K562 (cell line): ENCODE measurements around the gene CDC37. TPM values are rescaled to one million over a fixed set of nuclear protein-coding genes. Genes with fewer than 3 reads are reported as not detected.

Experiments
- CCNT2 ChIP-seq: IDR thresholded peaks from 2 replicates; pipeline ENCODE4 v1.6.1; 2011; ENCODE audit warnings: borderline replicate concordance, low read depth, mild to moderate bottlenecking, moderate library complexity, mixed read lengths, low read length; ENCODE audit not compliant: insufficient read length; ENCODE audit errors: extremely low read depth
- FOSL1 ChIP-seq: fragments of 200-800 bp; sonication (Bioruptor generic); conservative IDR thresholded peaks from 2 replicates; pipeline ENCODE4 v1.6.1; 2016; ENCODE audit warnings: missing genetic modification characterization, missing compliant biosample characterization
- GABPA ChIP-seq: fragments of 200-800 bp; sonication (Bioruptor generic); conservative IDR thresholded peaks from 2 replicates; pipeline ENCODE4 v1.6.1; 2016; ENCODE audit warnings: low read depth, missing genetic modification characterization, missing compliant biosample characterization
- KAT2B ChIP-seq: IDR thresholded peaks from one replicate; pipeline ENCODE4 v1.6.1; 2012; ENCODE audit warnings: low read depth, mild to moderate bottlenecking, control low read depth, inconsistent platforms, low read length, moderate library complexity
- MCM7 ChIP-seq, 2 experiments: fragments of 450-650 bp; IDR thresholded peaks; 2 replicates each; pipeline ENCODE4 v1.6.1; 2016 to 2018
- MED1 ChIP-seq: sonication (generic); formaldehyde crosslinking; IDR thresholded peaks from 2 replicates; pipeline ENCODE4 v1.8.1; 2023; ENCODE audit warnings: missing genetic modification reagents, borderline replicate concordance
- ZKSCAN1 ChIP-seq: fragments of 150-350 bp; IDR thresholded peaks from 2 replicates; pipeline ENCODE4 v1.6.1; 2016; ENCODE audit warnings: low read depth, low read length
- ZNF707 ChIP-seq: fragments of 250-450 bp; sonication (Bioruptor Pico); conservative IDR thresholded peaks from 2 replicates; pipeline ENCODE4 v1.8.0; 2022; ENCODE audit warnings: inconsistent platforms, mild to moderate bottlenecking, moderate library complexity
- polyA plus RNA-seq, 8 experiments: library from polyadenylated mRNA; depleted of rRNA in 4 of 8; stranded (reverse) in 5 of 8; unstranded in 3 of 8; fragments of >200 nt; fragmentation: Nextera tagmentation in 2 of 8; fragmentation: Illumina TruSeq in 1 of 8; extraction: Ambion mirVana in 2 of 8; extraction: Trizol in 1 of 8; gene quantifications; 2 replicates each; pipeline versions ENCODE4 v1.2.1 to v1.2.3, GENCODE V29; 2011 to 2014; ENCODE audit warnings: inconsistent platforms in 1 of 8, missing spikeins in 1 of 8
- total RNA-seq, 7 experiments: library from RNA; depleted of rRNA in 6 of 7; stranded (reverse); fragments of >200 nt in 6 of 7; fragmentation: Illumina TruSeq in 2 of 7; extraction: Trizol in 2 of 7; gene quantifications; 2 replicates each; pipeline versions ENCODE4 v1.2.1 to v1.2.3, GENCODE V29; 2011 to 2021; ENCODE audit warnings: low replicate concordance in 1 of 7
- TF ChIP-seq, protein P1 (sequence below): fragments of 450-650 bp; formaldehyde crosslinking; IDR thresholded peaks from 2 replicates; pipeline ENCODE4 v1.4.0; 2020; ENCODE audit warnings: mild to moderate bottlenecking, moderate library complexity
- TF ChIP-seq, protein P2 (sequence below): IDR thresholded peaks from 2 replicates; pipeline ENCODE4 v1.6.1; 2012; ENCODE audit warnings: low read depth, low read length, improper control_type of control experiment, borderline replicate concordance
- TF ChIP-seq, protein P3 (sequence below): fragments of 250-450 bp; sonication (Bioruptor Pico); IDR thresholded peaks from 2 replicates; pipeline ENCODE4 v1.5.0; 2021; ENCODE audit warnings: mild to moderate bottlenecking, moderate library complexity
- TF ChIP-seq, protein P4 (sequence below): fragments of 150-350 bp; conservative IDR thresholded peaks from 2 replicates; pipeline ENCODE4 v1.6.1; 2014; ENCODE audit warnings: low read length
- TF ChIP-seq, protein P5 (sequence below): sonication (generic); formaldehyde crosslinking; IDR thresholded peaks from 2 replicates; pipeline ENCODE4 v1.8.0; 2022; ENCODE audit warnings: mild to moderate bottlenecking, missing genetic modification reagents

The CDC37 gene
- total and polyA plus RNA-seq, 9 of the 15 experiments (the other 6 are each of a cell fraction or from before 2014, with no cell fraction given), result 6.6 to 538 (median 227) TPM

DNA sequence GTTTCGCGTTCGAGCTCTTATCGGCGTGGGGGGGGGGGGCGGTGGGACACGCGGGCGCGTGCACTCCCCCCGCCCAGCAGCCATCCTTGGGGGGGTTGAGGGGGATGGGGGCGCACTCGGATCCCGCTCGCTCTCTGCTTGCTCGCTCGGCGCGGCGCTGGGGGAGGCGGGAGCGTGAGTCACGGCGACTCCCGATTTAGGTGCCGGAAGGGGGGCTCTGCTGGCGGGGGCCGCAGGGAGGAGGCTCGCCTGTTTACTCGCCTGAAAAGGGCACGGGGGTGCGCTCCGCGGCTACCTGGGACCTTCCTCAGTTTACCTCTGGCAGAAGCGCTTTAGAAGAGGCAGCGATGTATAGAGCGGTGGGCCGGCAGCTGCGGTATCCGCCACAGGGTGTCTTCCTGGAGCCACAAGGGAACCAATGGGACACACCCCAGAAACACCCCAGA is 15.9 kb upstream of the CDC37 start (continued):
- TF ChIP-seq, protein P1, sequence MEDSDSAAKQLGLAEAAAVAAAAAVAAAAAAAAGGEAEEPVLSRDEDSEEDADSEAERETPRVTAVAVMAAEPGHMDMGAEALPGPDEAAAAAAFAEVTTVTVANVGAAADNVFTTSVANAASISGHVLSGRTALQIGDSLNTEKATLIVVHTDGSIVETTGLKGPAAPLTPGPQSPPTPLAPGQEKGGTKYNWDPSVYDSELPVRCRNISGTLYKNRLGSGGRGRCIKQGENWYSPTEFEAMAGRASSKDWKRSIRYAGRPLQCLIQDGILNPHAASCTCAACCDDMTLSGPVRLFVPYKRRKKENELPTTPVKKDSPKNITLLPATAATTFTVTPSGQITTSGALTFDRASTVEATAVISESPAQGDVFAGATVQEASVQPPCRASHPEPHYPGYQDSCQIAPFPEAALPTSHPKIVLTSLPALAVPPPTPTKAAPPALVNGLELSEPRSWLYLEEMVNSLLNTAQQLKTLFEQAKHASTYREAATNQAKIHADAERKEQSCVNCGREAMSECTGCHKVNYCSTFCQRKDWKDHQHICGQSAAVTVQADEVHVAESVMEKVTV (CRISPR knock-in tag), result no peak
- no peak for TF ChIP-seq MCM7 (IDR thresholded peaks at IDR 0.05)
- TF ChIP-seq, protein P2, sequence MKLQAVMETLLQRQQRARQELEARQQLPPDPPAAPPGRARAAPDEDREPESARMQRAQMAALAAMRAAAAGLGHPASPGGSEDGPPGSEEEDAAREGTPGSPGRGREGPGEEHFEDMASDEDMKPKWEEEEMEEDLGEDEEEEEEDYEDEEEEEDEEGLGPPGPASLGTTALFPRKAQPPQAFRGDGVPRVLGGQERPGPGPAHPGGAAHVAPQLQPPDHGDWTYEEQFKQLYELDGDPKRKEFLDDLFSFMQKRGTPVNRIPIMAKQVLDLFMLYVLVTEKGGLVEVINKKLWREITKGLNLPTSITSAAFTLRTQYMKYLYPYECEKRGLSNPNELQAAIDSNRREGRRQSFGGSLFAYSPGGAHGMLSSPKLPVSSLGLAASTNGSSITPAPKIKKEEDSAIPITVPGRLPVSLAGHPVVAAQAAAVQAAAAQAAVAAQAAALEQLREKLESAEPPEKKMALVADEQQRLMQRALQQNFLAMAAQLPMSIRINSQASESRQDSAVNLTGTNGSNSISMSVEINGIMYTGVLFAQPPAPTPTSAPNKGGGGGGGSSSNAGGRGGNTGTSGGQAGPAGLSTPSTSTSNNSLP, result no peak
- TF ChIP-seq KAT2B, result no peak
- no peak for TF ChIP-seq ZKSCAN1
- TF ChIP-seq MED1 (CRISPR knock-in tag), result no peak
- peak; percentile 57; the same call in 1 of the 2 replicates for TF ChIP-seq FOSL1 (tag)
- TF ChIP-seq, protein P3, sequence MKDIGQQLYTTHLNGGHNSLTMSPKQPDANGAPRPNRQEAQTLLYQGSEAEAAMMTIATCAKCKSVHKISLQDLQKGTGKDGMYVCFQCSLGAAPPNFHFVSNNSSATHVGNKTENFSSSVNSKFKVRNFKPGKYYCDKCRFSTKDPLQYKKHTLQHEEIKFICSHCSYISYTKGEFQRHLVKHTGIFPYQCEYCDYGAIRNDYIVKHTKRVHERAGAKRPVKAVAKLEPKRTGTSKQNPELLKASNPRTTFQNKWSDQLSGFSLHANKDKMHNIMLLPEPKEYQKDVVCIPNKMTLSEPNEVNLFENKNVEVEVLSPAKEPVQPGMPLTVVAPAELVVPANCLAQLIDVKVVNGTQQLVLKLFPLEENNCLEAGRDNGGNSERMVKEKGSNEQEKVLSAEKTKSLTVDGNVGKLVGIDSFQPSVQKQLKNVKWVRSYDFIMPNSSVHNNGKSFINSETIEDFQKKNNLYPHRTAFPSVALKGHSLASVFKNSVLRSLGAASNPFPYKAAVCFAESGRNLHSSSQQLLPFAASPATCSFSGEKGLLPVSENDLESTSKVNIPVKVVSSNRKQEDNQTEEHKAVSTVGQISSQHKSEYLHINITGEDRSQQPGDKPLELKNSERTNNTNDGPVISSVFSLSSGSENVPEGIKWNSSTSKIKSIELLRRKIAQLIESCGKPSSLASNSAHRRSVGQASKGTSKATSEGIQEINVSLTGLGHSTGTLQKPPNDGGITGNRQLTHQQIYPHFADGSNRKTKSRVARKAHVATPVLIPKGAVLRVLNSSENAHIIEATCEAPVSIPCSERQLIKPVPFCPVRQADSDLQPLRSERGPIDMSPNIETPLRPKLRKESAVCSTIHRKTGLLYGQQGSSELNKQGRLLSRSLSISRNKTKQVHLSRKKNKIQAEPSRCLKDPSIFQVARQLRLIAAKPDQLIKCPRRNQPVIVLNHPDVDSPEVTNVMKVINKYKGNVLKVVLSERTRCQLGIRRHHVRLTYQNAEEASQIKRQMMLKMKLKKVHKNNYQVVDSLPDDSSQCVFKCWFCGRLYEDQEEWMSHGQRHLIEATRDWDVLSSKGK (CRISPR knock-in tag), result no peak
- TF ChIP-seq, protein P4, sequence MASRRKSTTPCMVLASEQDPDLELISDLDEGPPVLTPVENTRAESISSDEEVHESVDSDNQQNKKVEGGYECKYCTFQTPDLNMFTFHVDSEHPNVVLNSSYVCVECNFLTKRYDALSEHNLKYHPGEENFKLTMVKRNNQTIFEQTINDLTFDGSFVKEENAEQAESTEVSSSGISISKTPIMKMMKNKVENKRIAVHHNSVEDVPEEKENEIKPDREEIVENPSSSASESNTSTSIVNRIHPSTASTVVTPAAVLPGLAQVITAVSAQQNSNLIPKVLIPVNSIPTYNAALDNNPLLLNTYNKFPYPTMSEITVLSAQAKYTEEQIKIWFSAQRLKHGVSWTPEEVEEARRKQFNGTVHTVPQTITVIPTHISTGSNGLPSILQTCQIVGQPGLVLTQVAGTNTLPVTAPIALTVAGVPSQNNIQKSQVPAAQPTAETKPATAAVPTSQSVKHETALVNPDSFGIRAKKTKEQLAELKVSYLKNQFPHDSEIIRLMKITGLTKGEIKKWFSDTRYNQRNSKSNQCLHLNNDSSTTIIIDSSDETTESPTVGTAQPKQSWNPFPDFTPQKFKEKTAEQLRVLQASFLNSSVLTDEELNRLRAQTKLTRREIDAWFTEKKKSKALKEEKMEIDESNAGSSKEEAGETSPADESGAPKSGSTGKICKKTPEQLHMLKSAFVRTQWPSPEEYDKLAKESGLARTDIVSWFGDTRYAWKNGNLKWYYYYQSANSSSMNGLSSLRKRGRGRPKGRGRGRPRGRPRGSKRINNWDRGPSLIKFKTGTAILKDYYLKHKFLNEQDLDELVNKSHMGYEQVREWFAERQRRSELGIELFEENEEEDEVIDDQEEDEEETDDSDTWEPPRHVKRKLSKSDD, result no peak
- TF ChIP-seq CCNT2, result peak; percentile 9
- TF ChIP-seq ZNF707 (CRISPR knock-in tag), result no peak
- TF ChIP-seq GABPA, result no peak
- TF ChIP-seq, protein P5, sequence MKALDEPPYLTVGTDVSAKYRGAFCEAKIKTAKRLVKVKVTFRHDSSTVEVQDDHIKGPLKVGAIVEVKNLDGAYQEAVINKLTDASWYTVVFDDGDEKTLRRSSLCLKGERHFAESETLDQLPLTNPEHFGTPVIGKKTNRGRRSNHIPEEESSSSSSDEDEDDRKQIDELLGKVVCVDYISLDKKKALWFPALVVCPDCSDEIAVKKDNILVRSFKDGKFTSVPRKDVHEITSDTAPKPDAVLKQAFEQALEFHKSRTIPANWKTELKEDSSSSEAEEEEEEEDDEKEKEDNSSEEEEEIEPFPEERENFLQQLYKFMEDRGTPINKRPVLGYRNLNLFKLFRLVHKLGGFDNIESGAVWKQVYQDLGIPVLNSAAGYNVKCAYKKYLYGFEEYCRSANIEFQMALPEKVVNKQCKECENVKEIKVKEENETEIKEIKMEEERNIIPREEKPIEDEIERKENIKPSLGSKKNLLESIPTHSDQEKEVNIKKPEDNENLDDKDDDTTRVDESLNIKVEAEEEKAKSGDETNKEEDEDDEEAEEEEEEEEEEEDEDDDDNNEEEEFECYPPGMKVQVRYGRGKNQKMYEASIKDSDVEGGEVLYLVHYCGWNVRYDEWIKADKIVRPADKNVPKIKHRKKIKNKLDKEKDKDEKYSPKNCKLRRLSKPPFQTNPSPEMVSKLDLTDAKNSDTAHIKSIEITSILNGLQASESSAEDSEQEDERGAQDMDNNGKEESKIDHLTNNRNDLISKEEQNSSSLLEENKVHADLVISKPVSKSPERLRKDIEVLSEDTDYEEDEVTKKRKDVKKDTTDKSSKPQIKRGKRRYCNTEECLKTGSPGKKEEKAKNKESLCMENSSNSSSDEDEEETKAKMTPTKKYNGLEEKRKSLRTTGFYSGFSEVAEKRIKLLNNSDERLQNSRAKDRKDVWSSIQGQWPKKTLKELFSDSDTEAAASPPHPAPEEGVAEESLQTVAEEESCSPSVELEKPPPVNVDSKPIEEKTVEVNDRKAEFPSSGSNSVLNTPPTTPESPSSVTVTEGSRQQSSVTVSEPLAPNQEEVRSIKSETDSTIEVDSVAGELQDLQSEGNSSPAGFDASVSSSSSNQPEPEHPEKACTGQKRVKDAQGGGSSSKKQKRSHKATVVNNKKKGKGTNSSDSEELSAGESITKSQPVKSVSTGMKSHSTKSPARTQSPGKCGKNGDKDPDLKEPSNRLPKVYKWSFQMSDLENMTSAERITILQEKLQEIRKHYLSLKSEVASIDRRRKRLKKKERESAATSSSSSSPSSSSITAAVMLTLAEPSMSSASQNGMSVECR, result no peak
